ENCODE results near the gene FAM181B.

DNA sequence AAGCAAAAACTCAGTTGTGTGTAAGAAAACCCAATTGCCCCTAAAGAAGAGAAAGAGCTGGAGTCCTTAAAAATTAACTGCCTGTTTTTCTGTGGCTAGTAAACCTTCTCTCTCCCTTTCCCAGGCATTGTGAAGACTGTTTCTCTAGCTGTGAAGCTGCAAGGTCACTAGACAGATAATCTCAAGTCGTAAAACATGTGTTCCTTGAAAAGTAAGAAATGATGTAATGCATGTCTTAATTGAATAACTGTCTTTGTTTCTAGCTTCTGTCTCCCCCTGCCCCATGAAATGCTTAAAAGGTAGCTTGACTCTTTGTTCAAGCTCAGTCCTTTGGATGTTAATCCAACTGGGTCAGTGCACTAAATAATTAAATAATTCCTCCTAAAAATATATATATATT, 29.5 kb upstream of the FAM181B start:
- TF ChIP-seq, protein P1, sequence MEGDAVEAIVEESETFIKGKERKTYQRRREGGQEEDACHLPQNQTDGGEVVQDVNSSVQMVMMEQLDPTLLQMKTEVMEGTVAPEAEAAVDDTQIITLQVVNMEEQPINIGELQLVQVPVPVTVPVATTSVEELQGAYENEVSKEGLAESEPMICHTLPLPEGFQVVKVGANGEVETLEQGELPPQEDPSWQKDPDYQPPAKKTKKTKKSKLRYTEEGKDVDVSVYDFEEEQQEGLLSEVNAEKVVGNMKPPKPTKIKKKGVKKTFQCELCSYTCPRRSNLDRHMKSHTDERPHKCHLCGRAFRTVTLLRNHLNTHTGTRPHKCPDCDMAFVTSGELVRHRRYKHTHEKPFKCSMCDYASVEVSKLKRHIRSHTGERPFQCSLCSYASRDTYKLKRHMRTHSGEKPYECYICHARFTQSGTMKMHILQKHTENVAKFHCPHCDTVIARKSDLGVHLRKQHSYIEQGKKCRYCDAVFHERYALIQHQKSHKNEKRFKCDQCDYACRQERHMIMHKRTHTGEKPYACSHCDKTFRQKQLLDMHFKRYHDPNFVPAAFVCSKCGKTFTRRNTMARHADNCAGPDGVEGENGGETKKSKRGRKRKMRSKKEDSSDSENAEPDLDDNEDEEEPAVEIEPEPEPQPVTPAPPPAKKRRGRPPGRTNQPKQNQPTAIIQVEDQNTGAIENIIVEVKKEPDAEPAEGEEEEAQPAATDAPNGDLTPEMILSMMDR (IDR thresholded peaks at IDR 0.05) = no peak
- no peak for TF ChIP-seq POLR2A (IDR thresholded peaks at IDR 0.05)
